Progenitor cell of endocrine pancreas (in vitro differentiated cells): ENCODE results near the gene TEDC1. TPM values are rescaled to one million over a fixed set of nuclear protein-coding genes. Genes with fewer than 3 reads are reported as not detected.
A peak's percentile ranks its signal among the peaks of the same experiment; 100 is the strongest.

ENCODE experiments used
- DNase-seq: peaks from one replicate; pipeline ENCODE4 v3.0.0; 2021; ENCODE audit warnings: low spot score; ENCODE audit not compliant: unreplicated experiment
- H3K27ac Mint-ChIP-seq: 2 replicates; pipeline ENCODE4 v1.8.0; 2021; ENCODE audit warnings: mild to moderate bottlenecking, moderate library complexity, mixed read lengths
- H3K27me3 Mint-ChIP-seq: 2 replicates; pipeline ENCODE4 v1.8.0; 2021; ENCODE audit warnings: mixed read lengths
- H3K36me3 Mint-ChIP-seq: 2 replicates; pipeline ENCODE4 v1.8.0; 2022; ENCODE audit warnings: mixed read lengths; ENCODE audit not compliant: insufficient read depth
- H3K4me1 Mint-ChIP-seq: 2 replicates; pipeline ENCODE4 v1.8.0; 2021; ENCODE audit warnings: low read depth, mixed read lengths
- H3K4me3 Mint-ChIP-seq: 2 replicates; pipeline ENCODE4 v1.8.0; 2021; ENCODE audit warnings: low read depth, mild to moderate bottlenecking, moderate library complexity, mixed read lengths
- H3K9me3 Mint-ChIP-seq: 2 replicates; pipeline ENCODE4 v1.8.0; 2021; ENCODE audit warnings: low read depth, mixed read lengths
- CTCF ChIP-seq: fragments of 200-600 bp; sonication (generic); IDR thresholded peaks from one replicate; pipeline ENCODE4 v1.5.0; 2021; ENCODE audit warnings: antibody characterized with exemption, mild to moderate bottlenecking; ENCODE audit not compliant: unreplicated experiment
- total RNA-seq: library from RNA; stranded (reverse); gene quantifications from 2 replicates; pipeline ENCODE4 v1.2.1, GENCODE V29; 2021

The TEDC1 gene
- total RNA-seq, 1 donor from 2014 or later, result 20.5 TPM

- no peaks in the 10 kb centered on the region for H3K4me1 Mint-ChIP-seq
- no peak overlapping the region for H3K4me3 Mint-ChIP-seq
- no peak for TF ChIP-seq CTCF
- no peaks in the 10 kb centered on the region for H3K9me3 Mint-ChIP-seq
- no peak for DNase-seq
- peaks cover 18% of the 10 kb centered on the region for H3K27me3 Mint-ChIP-seq
- H3K36me3 Mint-ChIP-seq, result peaks cover 1% of the 10 kb centered on the region
- no peak overlapping the region for H3K27ac Mint-ChIP-seq
Observed at GRCh38 chr14:105536051-105536450, 45.0 kb downstream of the TEDC1 start.

DNA sequence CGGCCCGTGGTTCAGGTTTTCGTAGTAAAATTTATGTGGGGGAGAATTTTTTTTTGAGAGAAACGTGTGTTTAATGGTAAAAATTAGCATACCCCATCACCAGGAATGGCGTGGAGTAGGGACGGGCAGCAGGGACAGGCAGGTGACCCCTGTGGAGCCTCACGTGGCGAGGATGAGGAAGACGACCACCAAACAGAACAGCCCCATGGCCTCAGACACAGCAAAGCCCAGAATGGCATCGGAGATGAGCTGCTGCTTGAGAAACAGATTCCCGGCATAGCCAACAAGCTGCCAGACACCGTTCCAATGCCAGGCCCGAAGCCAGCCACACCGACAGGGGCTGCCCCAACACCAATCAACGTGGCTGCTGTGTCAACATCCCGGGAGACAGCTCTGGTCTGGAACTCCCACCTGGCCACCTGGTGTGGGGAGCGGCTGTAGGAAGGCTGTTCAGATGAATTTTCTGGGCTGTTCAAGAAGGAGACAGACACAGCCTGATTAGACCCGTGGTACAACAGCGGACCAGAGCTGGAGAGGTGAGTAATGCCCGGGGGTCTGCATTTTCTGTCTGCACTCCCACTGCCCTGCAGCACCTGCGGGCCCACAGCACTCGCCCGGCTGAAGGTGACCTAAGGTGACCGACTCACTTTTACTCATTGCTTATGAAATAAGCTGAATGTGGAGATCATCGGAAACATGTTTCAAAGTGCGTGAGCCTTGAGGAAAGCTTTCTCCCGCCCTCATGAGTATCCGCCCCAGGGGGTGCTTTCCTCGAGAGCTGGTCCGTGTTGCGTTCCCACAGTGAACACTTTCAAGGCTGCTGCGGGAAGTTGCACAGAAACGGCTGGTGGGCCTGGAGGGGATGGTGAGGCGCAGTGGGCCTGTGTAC, 45.9 kb downstream of the TEDC1 start:
- no peak for DNase-seq
- no peaks in the 10 kb centered on the region for H3K4me1 Mint-ChIP-seq
- peaks cover 18% of the 10 kb centered on the region for H3K27me3 Mint-ChIP-seq
- no peak overlapping the region for H3K27ac Mint-ChIP-seq
- no peak overlapping the region for H3K4me3 Mint-ChIP-seq
- H3K9me3 Mint-ChIP-seq, result peaks cover 5% of the 10 kb centered on the region
- TF ChIP-seq CTCF, result no peak
- peaks cover 1% of the 10 kb centered on the region for H3K36me3 Mint-ChIP-seq

- no peak overlapping the region for H3K27ac Mint-ChIP-seq
- TF ChIP-seq CTCF, result peak; percentile 72
- peaks cover 18% of the 10 kb centered on the region for H3K27me3 Mint-ChIP-seq
- H3K36me3 Mint-ChIP-seq, result peaks cover 1% of the 10 kb centered on the region
- H3K4me3 Mint-ChIP-seq, result no peak overlapping the region
- H3K4me1 Mint-ChIP-seq, result no peaks in the 10 kb centered on the region
- DNase-seq, result peak; percentile 43
- peaks cover 9% of the 10 kb centered on the region for H3K9me3 Mint-ChIP-seq
Observed at GRCh38 chr14:105537580-105538474, 46.8 kb downstream of the TEDC1 start.

DNA sequence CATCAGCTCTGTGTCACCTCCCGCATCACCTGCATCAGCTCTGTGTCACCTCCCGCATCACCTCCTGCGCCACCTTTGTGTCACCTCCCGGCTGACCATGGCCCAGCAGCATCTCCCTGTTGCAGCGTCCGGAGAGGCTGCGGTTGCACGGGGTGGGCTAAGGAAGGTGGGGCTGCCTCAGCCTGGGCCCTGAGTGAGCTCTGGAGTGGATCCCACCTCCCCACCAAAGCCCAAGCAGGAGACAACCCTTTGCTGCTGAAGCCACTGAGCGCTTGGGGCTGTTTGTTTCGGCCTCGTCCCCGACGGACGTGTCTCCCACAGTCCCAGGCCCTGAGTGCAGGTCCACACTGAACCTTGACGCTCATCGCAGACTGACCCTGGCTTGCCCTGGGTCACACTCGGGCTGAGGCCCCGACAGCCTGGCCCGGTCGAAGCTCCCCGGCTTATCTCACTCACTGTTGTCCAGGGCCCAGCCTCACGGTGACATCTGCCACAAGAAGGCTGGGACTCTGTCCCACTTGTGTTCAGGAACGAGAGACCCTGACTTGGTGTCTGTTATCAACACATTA, 47.5 kb downstream of the TEDC1 start:
- peaks cover 17% of the 10 kb centered on the region for H3K9me3 Mint-ChIP-seq
- TF ChIP-seq CTCF, result no peak
- H3K27me3 Mint-ChIP-seq, result peaks cover 15% of the 10 kb centered on the region
- H3K4me1 Mint-ChIP-seq, result no peaks in the 10 kb centered on the region
- H3K36me3 Mint-ChIP-seq, result peaks cover 1% of the 10 kb centered on the region
- no peak for DNase-seq
- no peak overlapping the region for H3K27ac Mint-ChIP-seq
- H3K4me3 Mint-ChIP-seq, result no peak overlapping the region

- Mint-ChIP-seq H3K4me3 (no peak overlapping the region), H3K36me3 (peaks cover 1% of the 10 kb centered on the region), H3K9me3 (peaks cover 25% of the 10 kb centered on the region), H3K27me3 (peaks cover 7% of the 10 kb centered on the region), H3K27ac (no peak overlapping the region), H3K4me1 (no peaks in the 10 kb centered on the region)
- no peak for DNase-seq
- no peak for TF ChIP-seq CTCF
Observed at GRCh38 chr14:105540811-105541210, 49.8 kb downstream of the TEDC1 start.
